Caco-2 (cell line): ENCODE data around the gene SLC11A2. TPM values are rescaled to one million over a fixed set of nuclear protein-coding genes. Genes with fewer than 3 reads are reported as not detected.

Experiments
- BruUV-seq: library from RNA; stranded (reverse); fragments of 400-500 nt; replicated peaks from 2 replicates; lab custom pipeline; 2021; lab: Mats Ljungman, UMichigan
- CTCF ChIA-PET: fragments of 300-600 bp; sonication (Branson Sonifier 250); formaldehyde crosslinking; loops from one replicate; lab custom pipeline; 2022; ENCODE audit warnings: antibody characterized with exemption; lab: Charles Lee
- POLR2A ChIA-PET: fragments of 300-600 bp; sonication (Branson Sonifier 250); formaldehyde crosslinking; loops from one replicate; lab custom pipeline; 2022; ENCODE audit warnings: antibody characterized with exemption; lab: Charles Lee
- DNase-seq, 2 experiments: peaks; one replicate each; pipeline versions ENCODE4 v3.0.0 to v3.0.0-alpha.2; 2020 to 2022
- H3K27me3 ChIP-seq: replicated peaks from 2 replicates; pipeline ENCODE4 v1.6.0; 2011; ENCODE audit warnings: low read length; ENCODE audit not compliant: control insufficient read depth, insufficient read depth
- H3K36me3 ChIP-seq: 2 replicates; pipeline ENCODE4 v1.5.1; 2011; ENCODE audit warnings: low read length; ENCODE audit not compliant: control insufficient read depth, insufficient read depth
- H3K4me1 ChIP-seq: fragments of 250-450 bp; sonication (Bioruptor Pico); 2 replicates; pipeline ENCODE4 v1.5.1; 2020; ENCODE audit warnings: mild to moderate bottlenecking
- H3K4me3 ChIP-seq: 2 replicates; pipeline ENCODE4 v1.5.1; 2011; ENCODE audit warnings: low read depth, mild to moderate bottlenecking, control low read depth, low read length
- H3K9me3 ChIP-seq: fragments of 250-450 bp; sonication (Bioruptor Pico); 2 replicates; pipeline ENCODE4 v1.5.1; 2020; ENCODE audit warnings: mild to moderate bottlenecking, moderate library complexity
- H3K27ac Mint-ChIP-seq: one replicate; pipeline ENCODE4 v1.8.0; 2022; ENCODE audit warnings: mixed read lengths; ENCODE audit not compliant: unreplicated experiment
- H3K27me3 Mint-ChIP-seq: one replicate; pipeline ENCODE4 v1.8.0; 2022; ENCODE audit warnings: mixed read lengths; ENCODE audit not compliant: insufficient read depth, unreplicated experiment
- H3K36me3 Mint-ChIP-seq: one replicate; pipeline ENCODE4 v1.8.0; 2022; ENCODE audit warnings: mild to moderate bottlenecking, mixed read lengths; ENCODE audit not compliant: insufficient read depth, unreplicated experiment
- H3K4me1 Mint-ChIP-seq: one replicate; pipeline ENCODE4 v1.8.0; 2022; ENCODE audit warnings: low read depth, mixed read lengths; ENCODE audit not compliant: unreplicated experiment
- H3K4me3 Mint-ChIP-seq: one replicate; pipeline ENCODE4 v1.8.0; 2022; ENCODE audit warnings: mild to moderate bottlenecking, moderate library complexity, mixed read lengths; ENCODE audit not compliant: unreplicated experiment
- H3K9me3 Mint-ChIP-seq: one replicate; pipeline ENCODE4 v1.8.0; 2022; ENCODE audit warnings: mixed read lengths; ENCODE audit not compliant: unreplicated experiment
- CTCF ChIP-seq, 2 experiments: fragments of 200-600 bp in 1 of 2; IDR thresholded peaks; 1 replicate in 1 of 2; 2 replicates in 1 of 2; pipeline versions ENCODE4 v1.5.1 to v1.8.0; 2011 to 2022; ENCODE audit warnings: antibody characterized with exemption in 1 of 2, control low read depth in 1 of 2, inconsistent platforms in 1 of 2, low read depth in 1 of 2, low read length in 1 of 2, mild to moderate bottlenecking in 1 of 2, moderate library complexity in 1 of 2; ENCODE audit not compliant: insufficient read depth in 1 of 2, severe bottlenecking in 1 of 2, unreplicated experiment in 1 of 2
- intact Hi-C: fragments of 100-400 bp; cut with micrococcal nuclease; formaldehyde crosslinking; loops from one replicate; pipeline ENCODE4 v1.10.0; 2022; ENCODE audit not compliant: unreplicated experiment
- total RNA-seq: library from RNA; stranded (reverse); gene quantifications from 2 replicates; pipeline ENCODE4 v1.2.3, GENCODE V29; 2022

The SLC11A2 gene
- total RNA-seq, 1 experiment from 2014 or later: 115 TPM

GRCh38 chr12:51021694-51022093 lies 4.5 kb downstream of the SLC11A2 start:
- Histone ChIP-seq H3K36me3 (no peaks in the 10 kb centered on the region), H3K4me1 (peaks cover 19% of the 10 kb centered on the region), H3K4me3 (no peak overlapping the region), H3K9me3 (no peaks in the 10 kb centered on the region), H3K27me3 (no peaks in the 10 kb centered on the region)
- no TSS peak for BruUV-seq
- no peaks in the 10 kb centered on the region for H3K27me3 Mint-ChIP-seq
- POLR2A ChIA-PET: interaction anchor here (0.6 kb wide), 3 partner anchors 62 to 854 kb away, joined by 3 to 4 read pairs (median 3); partner anchors contain the start of gene CERS5
- TF ChIP-seq CTCF (IDR thresholded peaks at IDR 0.05; ENCODE audit: insufficient read depth in 1 of 2, low read depth in 1 of 2, low read length in 1 of 2, severe bottlenecking in 1 of 2, unreplicated experiment in 1 of 2): no peak
- intact Hi-C loops: no loop called here
- no peaks in the 10 kb centered on the region for H3K9me3 Mint-ChIP-seq
- DNase-seq: no peak
- H3K4me1 Mint-ChIP-seq: peaks cover 20% of the 10 kb centered on the region
- CTCF ChIA-PET: no interaction called here
- H3K27ac Mint-ChIP-seq: no peak overlapping the region
- H3K36me3 Mint-ChIP-seq: peaks cover 18% of the 10 kb centered on the region
- no peak overlapping the region for H3K4me3 Mint-ChIP-seq

- no peaks in the 10 kb centered on the region for H3K9me3 ChIP-seq
- no peaks in the 10 kb centered on the region for H3K27me3 ChIP-seq
- BruUV-seq: no TSS peak
- ChIA-PET CTCF (interaction anchor here (1.1 kb wide), 1 partner anchor 15 kb away, joined by 3 read pairs; no protein-coding TSS in a partner anchor), POLR2A (no interaction called here)
- Mint-ChIP-seq H3K36me3 (peaks cover 8% of the 10 kb centered on the region), H3K27ac (no peak overlapping the region), H3K9me3 (no peaks in the 10 kb centered on the region), H3K4me1 (peaks cover 20% of the 10 kb centered on the region), H3K4me3 (no peak overlapping the region), H3K27me3 (no peaks in the 10 kb centered on the region)
- no peak overlapping the region for H3K4me3 ChIP-seq
- TF ChIP-seq CTCF (IDR thresholded peaks at IDR 0.05; ENCODE audit: insufficient read depth in 1 of 2, low read depth in 1 of 2, low read length in 1 of 2, severe bottlenecking in 1 of 2, unreplicated experiment in 1 of 2): no peak
- no peaks in the 10 kb centered on the region for H3K36me3 ChIP-seq
- peaks cover 17% of the 10 kb centered on the region for H3K4me1 ChIP-seq
- no peak for DNase-seq
- intact Hi-C loops: no loop called here
These were observed 5.6 kb downstream of the SLC11A2 start for GRCh38 chr12:51020448-51021182.

- H3K4me3 ChIP-seq: no peak overlapping the region
- TF ChIP-seq CTCF (IDR thresholded peaks at IDR 0.05; ENCODE audit: insufficient read depth in 1 of 2, low read depth in 1 of 2, low read length in 1 of 2, severe bottlenecking in 1 of 2, unreplicated experiment in 1 of 2): no peak
- no peaks in the 10 kb centered on the region for H3K9me3 Mint-ChIP-seq
- peaks cover under 1% of the 10 kb centered on the region for H3K36me3 Mint-ChIP-seq
- ChIA-PET POLR2A (no interaction called here), CTCF (interaction anchor here (0.6 to 1.5 kb wide), 3 partner anchors 8 to 950 kb away, joined by 3 to 4 read pairs (median 3); no protein-coding TSS in a partner anchor)
- no peaks in the 10 kb centered on the region for H3K27me3 Mint-ChIP-seq
- H3K27me3 ChIP-seq: no peaks in the 10 kb centered on the region
- no peaks in the 10 kb centered on the region for H3K9me3 ChIP-seq
- no peak overlapping the region for H3K27ac Mint-ChIP-seq
- peaks cover 17% of the 10 kb centered on the region for H3K4me1 Mint-ChIP-seq
- no peak overlapping the region for H3K4me3 Mint-ChIP-seq
- intact Hi-C loops: no loop called here
- DNase-seq: no peak
- no TSS peak for BruUV-seq
- H3K36me3 ChIP-seq: no peaks in the 10 kb centered on the region
- peaks cover 17% of the 10 kb centered on the region for H3K4me1 ChIP-seq
These were observed 6.3 kb downstream of the SLC11A2 start for GRCh38 chr12:51019927-51020326.
